Measurements from ENCODE around the gene TYW1B.
"Not testable (repeated sequence)": the region's sequence is repeated elsewhere in the genome, so short reads cannot be mapped to it uniquely, and the experiment has no call there.

The TYW1B gene

DNA sequence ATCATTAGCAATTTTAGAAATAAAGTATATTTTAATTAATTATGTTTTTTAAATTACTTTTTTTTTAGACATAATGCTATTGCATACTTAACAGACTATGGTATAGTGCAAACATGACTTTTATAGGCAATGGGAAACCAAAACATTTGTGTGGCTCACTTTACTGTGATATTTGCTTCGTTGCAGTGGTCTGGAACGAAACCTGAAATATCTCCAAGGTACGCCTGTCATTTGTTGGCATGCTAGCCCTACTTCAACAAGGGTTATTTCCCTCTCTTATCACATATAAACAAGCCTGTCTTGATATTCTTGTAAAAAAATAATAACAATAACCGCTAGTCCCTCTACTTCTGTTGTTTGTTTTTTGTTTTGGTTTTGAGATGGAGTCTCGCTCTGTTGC, 74.2 kb downstream of the TYW1B start:
- TF ChIP-seq GABPA (IDR thresholded peaks at IDR 0.05; ENCODE audit: low read depth) (no peak), POLR2AphosphoS5 (IDR thresholded peaks at IDR 0.05; ENCODE audit: low read depth) (no peak), SPI1 (IDR thresholded peaks at IDR 0.05; ENCODE audit: borderline replicate concordance, low read depth) (no peak)
- TF ChIP-seq, protein P1, sequence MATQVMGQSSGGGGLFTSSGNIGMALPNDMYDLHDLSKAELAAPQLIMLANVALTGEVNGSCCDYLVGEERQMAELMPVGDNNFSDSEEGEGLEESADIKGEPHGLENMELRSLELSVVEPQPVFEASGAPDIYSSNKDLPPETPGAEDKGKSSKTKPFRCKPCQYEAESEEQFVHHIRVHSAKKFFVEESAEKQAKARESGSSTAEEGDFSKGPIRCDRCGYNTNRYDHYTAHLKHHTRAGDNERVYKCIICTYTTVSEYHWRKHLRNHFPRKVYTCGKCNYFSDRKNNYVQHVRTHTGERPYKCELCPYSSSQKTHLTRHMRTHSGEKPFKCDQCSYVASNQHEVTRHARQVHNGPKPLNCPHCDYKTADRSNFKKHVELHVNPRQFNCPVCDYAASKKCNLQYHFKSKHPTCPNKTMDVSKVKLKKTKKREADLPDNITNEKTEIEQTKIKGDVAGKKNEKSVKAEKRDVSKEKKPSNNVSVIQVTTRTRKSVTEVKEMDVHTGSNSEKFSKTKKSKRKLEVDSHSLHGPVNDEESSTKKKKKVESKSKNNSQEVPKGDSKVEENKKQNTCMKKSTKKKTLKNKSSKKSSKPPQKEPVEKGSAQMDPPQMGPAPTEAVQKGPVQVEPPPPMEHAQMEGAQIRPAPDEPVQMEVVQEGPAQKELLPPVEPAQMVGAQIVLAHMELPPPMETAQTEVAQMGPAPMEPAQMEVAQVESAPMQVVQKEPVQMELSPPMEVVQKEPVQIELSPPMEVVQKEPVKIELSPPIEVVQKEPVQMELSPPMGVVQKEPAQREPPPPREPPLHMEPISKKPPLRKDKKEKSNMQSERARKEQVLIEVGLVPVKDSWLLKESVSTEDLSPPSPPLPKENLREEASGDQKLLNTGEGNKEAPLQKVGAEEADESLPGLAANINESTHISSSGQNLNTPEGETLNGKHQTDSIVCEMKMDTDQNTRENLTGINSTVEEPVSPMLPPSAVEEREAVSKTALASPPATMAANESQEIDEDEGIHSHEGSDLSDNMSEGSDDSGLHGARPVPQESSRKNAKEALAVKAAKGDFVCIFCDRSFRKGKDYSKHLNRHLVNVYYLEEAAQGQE (IDR thresholded peaks at IDR 0.05; ENCODE audit: insufficient replicate concordance, low read depth) = no peak
- TF ChIP-seq, protein P2, sequence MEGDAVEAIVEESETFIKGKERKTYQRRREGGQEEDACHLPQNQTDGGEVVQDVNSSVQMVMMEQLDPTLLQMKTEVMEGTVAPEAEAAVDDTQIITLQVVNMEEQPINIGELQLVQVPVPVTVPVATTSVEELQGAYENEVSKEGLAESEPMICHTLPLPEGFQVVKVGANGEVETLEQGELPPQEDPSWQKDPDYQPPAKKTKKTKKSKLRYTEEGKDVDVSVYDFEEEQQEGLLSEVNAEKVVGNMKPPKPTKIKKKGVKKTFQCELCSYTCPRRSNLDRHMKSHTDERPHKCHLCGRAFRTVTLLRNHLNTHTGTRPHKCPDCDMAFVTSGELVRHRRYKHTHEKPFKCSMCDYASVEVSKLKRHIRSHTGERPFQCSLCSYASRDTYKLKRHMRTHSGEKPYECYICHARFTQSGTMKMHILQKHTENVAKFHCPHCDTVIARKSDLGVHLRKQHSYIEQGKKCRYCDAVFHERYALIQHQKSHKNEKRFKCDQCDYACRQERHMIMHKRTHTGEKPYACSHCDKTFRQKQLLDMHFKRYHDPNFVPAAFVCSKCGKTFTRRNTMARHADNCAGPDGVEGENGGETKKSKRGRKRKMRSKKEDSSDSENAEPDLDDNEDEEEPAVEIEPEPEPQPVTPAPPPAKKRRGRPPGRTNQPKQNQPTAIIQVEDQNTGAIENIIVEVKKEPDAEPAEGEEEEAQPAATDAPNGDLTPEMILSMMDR (IDR thresholded peaks at IDR 0.05; ENCODE audit: insufficient read depth, low read length) = no peak
- DNase-seq (ENCODE audit: low read depth in 1 of 2, low spot score in 1 of 2) = no peak
- Histone ChIP-seq H3K27me3 (ENCODE audit: insufficient read depth, poor library complexity, severe bottlenecking) (no peaks in the 10 kb centered on the region), H3K4me3 (replicated peaks; ENCODE audit: insufficient read depth, low read length) (no peak overlapping the region), H3K27ac (replicated peaks) (no peak overlapping the region)

- not testable (repeated sequence) for DNase-seq (ENCODE audit: low read depth in 1 of 2, low spot score in 1 of 2); H3K27me3 ChIP-seq (ENCODE audit: insufficient read depth, poor library complexity, severe bottlenecking); H3K4me3 ChIP-seq (replicated peaks; ENCODE audit: insufficient read depth, low read length); H3K27ac ChIP-seq (replicated peaks)
Measured at GRCh38 chr7:72753229-72753628, 74.8 kb downstream of the TYW1B start.

DNA sequence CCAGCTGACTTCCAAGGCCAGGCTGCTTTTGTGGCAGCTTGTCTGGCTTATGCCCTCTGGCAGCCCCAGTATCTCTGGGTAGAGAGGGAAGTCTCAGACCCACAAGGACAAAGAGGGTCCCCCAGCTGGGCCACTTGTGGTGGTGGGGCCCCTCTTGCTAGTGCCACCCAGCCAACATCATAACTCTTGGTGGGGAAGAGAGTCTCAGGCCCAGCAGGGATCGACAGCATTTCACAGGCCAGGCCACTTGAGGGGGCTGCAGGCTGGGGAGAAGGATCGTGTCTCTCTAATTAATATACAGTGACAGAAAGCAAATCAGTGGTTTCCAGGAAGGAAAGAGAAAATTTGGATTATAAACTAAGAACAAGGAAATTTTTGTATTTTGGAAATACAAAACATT, 76.0 kb downstream of the TYW1B start:
- H3K27me3 ChIP-seq (ENCODE audit: insufficient read depth, poor library complexity, severe bottlenecking) = no peaks in the 10 kb centered on the region
- no peak overlapping the region for H3K4me3 ChIP-seq (replicated peaks; ENCODE audit: insufficient read depth, low read length)
- H3K27ac ChIP-seq (replicated peaks) = no peak overlapping the region
- TF ChIP-seq, protein P2 (IDR thresholded peaks at IDR 0.05; ENCODE audit: insufficient read depth, low read length) = no peak
- TF ChIP-seq SPI1 (IDR thresholded peaks at IDR 0.05; ENCODE audit: borderline replicate concordance, low read depth) (no peak), GABPA (IDR thresholded peaks at IDR 0.05; ENCODE audit: low read depth) (no peak), POLR2AphosphoS5 (IDR thresholded peaks at IDR 0.05; ENCODE audit: low read depth) (no peak)
- TF ChIP-seq, protein P1 (IDR thresholded peaks at IDR 0.05; ENCODE audit: insufficient replicate concordance, low read depth) = no peak
- no peak for DNase-seq (ENCODE audit: low read depth in 1 of 2, low spot score in 1 of 2)

DNA sequence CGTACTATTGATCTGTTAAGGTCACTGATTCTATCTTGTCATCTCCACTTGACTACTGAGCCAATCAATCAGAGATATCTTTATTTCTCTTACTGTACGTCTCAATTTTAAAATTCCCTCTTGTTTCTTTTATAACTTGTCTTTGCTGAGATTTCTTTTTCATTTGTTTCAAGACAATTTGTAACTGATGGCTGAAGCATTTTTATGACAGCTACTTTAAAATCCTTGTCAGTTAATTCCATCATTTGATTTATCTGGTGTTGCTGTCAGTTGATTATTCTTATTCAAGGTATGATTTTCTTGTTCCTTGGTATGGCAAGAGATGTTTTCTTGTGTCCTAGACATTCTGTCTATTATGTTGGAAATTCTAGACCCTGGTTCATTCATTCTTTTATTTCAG, 76.6 kb downstream of the TYW1B start:
- Histone ChIP-seq H3K27me3 (ENCODE audit: insufficient read depth, poor library complexity, severe bottlenecking) (no peaks in the 10 kb centered on the region), H3K27ac (replicated peaks) (no peak overlapping the region), H3K4me3 (replicated peaks; ENCODE audit: insufficient read depth, low read length) (no peak overlapping the region)
- no peak for TF ChIP-seq SPI1 (IDR thresholded peaks at IDR 0.05; ENCODE audit: borderline replicate concordance, low read depth)
- TF ChIP-seq GABPA (IDR thresholded peaks at IDR 0.05; ENCODE audit: low read depth) = no peak
- TF ChIP-seq, protein P1 (IDR thresholded peaks at IDR 0.05; ENCODE audit: insufficient replicate concordance, low read depth) = no peak
- TF ChIP-seq POLR2AphosphoS5 (IDR thresholded peaks at IDR 0.05; ENCODE audit: low read depth) = no peak
- TF ChIP-seq, protein P2 (IDR thresholded peaks at IDR 0.05; ENCODE audit: insufficient read depth, low read length) = no peak
- no peak for DNase-seq (ENCODE audit: low read depth in 1 of 2, low spot score in 1 of 2)

GRCh38 chr7:72748649-72749048, 79.4 kb downstream of the TYW1B start:
- DNase-seq (ENCODE audit: low read depth in 1 of 2, low spot score in 1 of 2); H3K27ac ChIP-seq (replicated peaks); H3K4me3 ChIP-seq (replicated peaks; ENCODE audit: insufficient read depth, low read length); H3K27me3 ChIP-seq (ENCODE audit: insufficient read depth, poor library complexity, severe bottlenecking): not testable (repeated sequence)

DNA sequence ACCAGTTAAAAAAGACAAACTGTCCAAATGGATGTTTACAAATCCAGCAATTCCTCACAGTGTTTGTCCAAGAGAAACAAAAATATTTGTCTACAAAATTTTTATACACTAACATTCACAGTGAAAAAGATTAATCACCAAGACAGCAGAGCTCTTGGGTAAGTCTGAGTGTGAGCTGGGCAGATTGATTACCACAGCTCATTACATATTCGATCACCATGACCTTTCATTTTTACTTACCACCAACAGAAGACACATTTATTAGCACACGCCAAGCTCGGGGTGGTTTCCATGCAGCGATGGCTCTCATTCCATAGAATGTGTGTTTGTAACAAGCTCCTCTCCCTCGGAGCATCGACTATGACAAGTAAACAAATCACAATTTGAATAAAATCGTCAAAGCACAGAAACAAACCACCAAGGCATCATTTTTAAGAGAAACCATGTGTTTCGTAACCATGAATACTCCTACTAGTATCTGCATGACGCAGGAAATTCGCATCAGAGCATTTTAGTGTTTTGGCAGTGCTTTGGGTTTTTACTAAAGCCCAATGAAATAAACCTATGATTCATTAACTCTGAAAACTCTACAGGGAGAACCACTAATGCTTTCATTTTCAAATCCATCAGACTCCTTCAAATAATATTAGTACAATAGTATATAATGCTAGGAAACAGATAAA, 83.6 kb downstream of the TYW1B start:
- not testable (repeated sequence) for H3K4me3 ChIP-seq (replicated peaks; ENCODE audit: insufficient read depth, low read length); H3K27ac ChIP-seq (replicated peaks); DNase-seq (ENCODE audit: low read depth in 1 of 2, low spot score in 1 of 2); H3K27me3 ChIP-seq (ENCODE audit: insufficient read depth, poor library complexity, severe bottlenecking)

Data from HL-60 (cell line).